Activated naive CD4-positive, alpha-beta T cell treated with anti-CD3 and anti-CD28 coated beads, Interleukin-2, amount 50 U/mL, for 72 hours (primary cell): ENCODE data around the gene PIAS4. TPM values are rescaled to one million over a fixed set of nuclear protein-coding genes. Genes with fewer than 3 reads are reported as not detected.
A peak's percentile ranks its signal among the peaks of the same experiment; 100 is the strongest.
"Not testable (repeated sequence)": the region's sequence is repeated elsewhere in the genome, so short reads cannot be mapped to it uniquely, and the experiment has no call there.

Experiments used
- ATAC-seq, 2 donors: fragments of 150-1000 bp; cut with Tn5 transposase; 2 replicates each; pipeline ENCODE4 v1.10.0; 2021; ENCODE audit warnings: mild to moderate bottlenecking in 2 of 2, moderate library complexity in 2 of 2
- DNase-seq, 2 donors: peaks; one replicate each; pipeline ENCODE4 v3.0.0; 2021 to 2022; ENCODE audit warnings: low spot score in 2 of 2
- H3K27ac Mint-ChIP-seq, 2 donors: one replicate each; pipeline ENCODE4 v1.8.0; 2022; ENCODE audit warnings: mild to moderate bottlenecking in 2 of 2, mixed read lengths in 2 of 2
- H3K36me3 Mint-ChIP-seq, 2 donors: one replicate each; pipeline ENCODE4 v1.8.0; 2022; ENCODE audit warnings: mixed read lengths in 2 of 2
- H3K9me3 Mint-ChIP-seq, 2 donors: one replicate each; pipeline ENCODE4 v1.8.0; 2022; ENCODE audit warnings: mixed read lengths in 2 of 2
- total RNA-seq, 2 donors: library from RNA; stranded (reverse); gene quantifications; one replicate each; pipeline ENCODE4 v1.2.3, GENCODE V29; 2022

PIAS4 gene
- total RNA-seq, 2 donors from 2014 or later = 28.0 to 30.6 TPM

DNA sequence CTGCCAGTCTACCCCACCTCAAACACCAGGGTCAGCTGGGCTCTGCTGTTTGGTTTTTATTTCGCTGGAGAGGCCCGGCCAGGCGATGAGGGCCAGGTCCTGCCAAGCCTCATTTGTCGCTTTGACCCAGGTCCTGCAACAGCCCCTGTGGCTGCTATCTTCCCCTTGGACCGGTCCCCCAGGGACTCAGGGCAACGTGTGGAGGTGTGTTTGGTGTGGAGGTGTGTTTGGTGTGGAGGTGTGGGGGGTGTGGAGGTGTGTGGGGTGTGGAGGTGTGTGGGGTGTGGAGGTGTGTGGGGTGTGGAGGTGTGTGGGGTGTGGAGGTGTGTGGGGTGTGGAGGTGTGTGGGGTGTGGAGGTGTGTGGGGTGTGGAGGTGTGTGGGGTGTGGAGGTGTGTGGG is 3.9 kb downstream of the PIAS4 start:
- H3K36me3 Mint-ChIP-seq, DNase-seq, H3K9me3 Mint-ChIP-seq, ATAC-seq: not testable (repeated sequence)
- peak overlapping the region in 1 of 2 donors; percentile 83 for H3K27ac Mint-ChIP-seq

GRCh38 chr19:4012092-4012974 is 4.8 kb downstream of the PIAS4 start:
- DNase-seq = no peak
- no peak for ATAC-seq
- H3K9me3 Mint-ChIP-seq = no peaks in the 10 kb centered on the region
- peak overlapping the region in 1 of 2 donors; percentile 30 for H3K27ac Mint-ChIP-seq
- peaks cover 7 to 8% of the 10 kb centered on the region in 2 donors for H3K36me3 Mint-ChIP-seq

DNA sequence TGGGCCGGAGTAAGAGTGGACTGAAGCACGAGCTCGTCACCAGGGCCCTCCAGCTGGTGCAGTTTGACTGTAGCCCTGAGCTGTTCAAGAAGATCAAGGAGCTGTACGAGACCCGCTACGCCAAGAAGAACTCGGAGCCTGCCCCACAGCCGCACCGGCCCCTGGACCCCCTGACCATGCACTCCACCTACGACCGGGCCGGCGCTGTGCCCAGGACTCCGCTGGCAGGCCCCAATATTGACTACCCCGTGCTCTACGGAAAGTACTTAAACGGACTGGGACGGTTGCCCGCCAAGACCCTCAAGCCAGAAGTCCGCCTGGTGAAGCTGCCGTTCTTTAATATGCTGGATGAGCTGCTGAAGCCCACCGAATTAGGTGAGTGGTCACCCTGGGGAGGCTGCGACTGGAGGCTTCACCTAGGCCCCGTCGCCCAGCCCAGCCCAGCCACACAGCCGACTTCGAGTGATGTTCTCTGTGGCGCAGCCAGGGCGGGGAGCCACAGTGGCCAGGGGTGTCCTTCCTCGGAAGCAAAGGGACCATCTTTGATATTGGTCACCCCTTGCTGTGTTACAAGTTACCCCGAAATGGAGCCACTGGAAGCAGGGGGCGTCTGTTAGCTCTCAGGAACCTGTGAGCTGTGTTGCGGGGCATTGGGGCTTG is 5.6 kb downstream of the PIAS4 start:
- Mint-ChIP-seq H3K27ac (no peak overlapping the region), H3K36me3 (peaks cover 7 to 8% of the 10 kb centered on the region in 2 donors), H3K9me3 (no peaks in the 10 kb centered on the region)
- DNase-seq (no peak), ATAC-seq (no peak)

DNA sequence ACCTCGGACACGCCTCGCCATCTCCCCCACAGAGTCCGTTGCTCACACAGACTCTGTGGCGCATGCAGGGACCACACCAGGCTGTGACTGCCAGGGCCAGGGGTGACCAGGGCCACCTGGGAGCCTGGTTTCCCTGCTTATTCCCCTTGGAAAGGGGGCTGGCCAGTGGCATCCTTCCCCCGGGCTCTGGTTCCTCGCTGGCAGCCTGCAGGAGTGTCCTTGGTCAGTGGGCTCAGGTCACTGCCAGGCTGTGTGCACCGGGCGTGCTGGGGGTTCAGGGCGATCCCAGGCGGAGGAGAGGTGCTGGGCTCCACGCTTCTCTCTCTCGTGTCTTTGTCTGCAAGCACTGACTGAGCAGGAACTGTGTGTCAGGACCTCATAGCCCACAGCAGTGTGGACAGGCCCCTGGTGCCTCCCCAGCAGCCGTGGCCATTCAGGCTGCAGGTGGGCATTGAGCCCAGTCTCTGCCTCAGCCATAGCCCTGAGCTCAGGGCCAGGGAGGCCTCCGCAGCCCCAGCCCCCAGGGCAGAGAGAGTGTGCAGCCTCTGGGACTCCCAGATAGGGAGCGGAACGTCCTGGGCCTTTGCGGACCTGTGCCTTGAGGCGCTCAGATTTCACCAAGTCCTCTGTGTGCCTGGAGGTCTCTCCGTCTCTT is 6.5 kb downstream of the PIAS4 start:
- no peak for DNase-seq
- no peak for ATAC-seq
- Mint-ChIP-seq H3K36me3 (no peaks in the 10 kb centered on the region), H3K27ac (no peak overlapping the region), H3K9me3 (no peaks in the 10 kb centered on the region)

GRCh38 chr19:4014541-4015491 is 7.3 kb downstream of the PIAS4 start:
- no peaks in the 10 kb centered on the region for H3K36me3 Mint-ChIP-seq
- no peaks in the 10 kb centered on the region for H3K9me3 Mint-ChIP-seq
- DNase-seq (peak in 1 of 2 donors; percentile 53), ATAC-seq (peak; percentile 15 to 59)
- no peak overlapping the region for H3K27ac Mint-ChIP-seq

GRCh38 chr19:4015705-4016402 is 8.3 kb downstream of the PIAS4 start:
- ATAC-seq = no peak
- H3K9me3 Mint-ChIP-seq = no peaks in the 10 kb centered on the region
- no peaks in the 10 kb centered on the region for H3K36me3 Mint-ChIP-seq
- DNase-seq = no peak
- H3K27ac Mint-ChIP-seq = no peak overlapping the region

- DNase-seq = no peak
- ATAC-seq = no peak
- Mint-ChIP-seq H3K27ac (no peak overlapping the region), H3K36me3 (no peaks in the 10 kb centered on the region), H3K9me3 (no peaks in the 10 kb centered on the region)
These were observed 8.9 kb downstream of the PIAS4 start for GRCh38 chr19:4016486-4016885.

GRCh38 chr19:4016903-4017638 is 9.5 kb downstream of the PIAS4 start:
- no peak overlapping the region for H3K27ac Mint-ChIP-seq
- DNase-seq (no peak), ATAC-seq (no peak)
- H3K9me3 Mint-ChIP-seq = no peaks in the 10 kb centered on the region
- peaks cover 0 to 3% of the 10 kb centered on the region in 2 donors for H3K36me3 Mint-ChIP-seq

GRCh38 chr19:4018140-4018613 is 10.6 kb downstream of the PIAS4 start:
- Mint-ChIP-seq H3K9me3 (no peaks in the 10 kb centered on the region), H3K36me3 (peaks cover 0 to 5% of the 10 kb centered on the region in 2 donors), H3K27ac (peak overlapping the region; percentile 39 to 86)
- DNase-seq = no peak
- no peak for ATAC-seq

- Mint-ChIP-seq H3K9me3 (no peaks in the 10 kb centered on the region), H3K36me3 (peaks cover 0 to 5% of the 10 kb centered on the region in 2 donors), H3K27ac (peak overlapping the region; percentile 39 to 86)
- no peak for ATAC-seq
- no peak for DNase-seq
These were observed 11.4 kb downstream of the PIAS4 start for GRCh38 chr19:4018775-4019504.

GRCh38 chr19:4019578-4019977 is 12.0 kb downstream of the PIAS4 start:
- DNase-seq = no peak
- Mint-ChIP-seq H3K9me3 (no peaks in the 10 kb centered on the region), H3K27ac (no peak overlapping the region), H3K36me3 (peaks cover 0 to 5% of the 10 kb centered on the region in 2 donors)
- ATAC-seq = no peak

- DNase-seq (no peak), ATAC-seq (no peak)
- H3K36me3 Mint-ChIP-seq = peaks cover 0 to 5% of the 10 kb centered on the region in 2 donors
These were observed 16.3 kb downstream of the PIAS4 start for GRCh38 chr19:4023600-4024398.

GRCh38 chr19:4025317-4025716 is 17.8 kb downstream of the PIAS4 start:
- H3K9me3 Mint-ChIP-seq = no peaks in the 10 kb centered on the region
- DNase-seq (no peak), ATAC-seq (no peak)
- peaks cover 0 to 5% of the 10 kb centered on the region in 2 donors for H3K36me3 Mint-ChIP-seq
- H3K27ac Mint-ChIP-seq = no peak overlapping the region

More at GRCh38 chr19:4023600-4024398, 16.3 kb downstream of the PIAS4 start:
- H3K27ac Mint-ChIP-seq = no peak overlapping the region
- no peaks in the 10 kb centered on the region for H3K9me3 Mint-ChIP-seq

GRCh38 chr19:4027146-4027545 is 19.6 kb downstream of the PIAS4 start:
- Mint-ChIP-seq H3K27ac (no peak overlapping the region), H3K36me3 (peaks cover 0 to 1% of the 10 kb centered on the region in 2 donors), H3K9me3 (no peaks in the 10 kb centered on the region)
- ATAC-seq = no peak
- DNase-seq = no peak
